ENCODE results near the gene NRBF2.

NRBF2 gene

DNA sequence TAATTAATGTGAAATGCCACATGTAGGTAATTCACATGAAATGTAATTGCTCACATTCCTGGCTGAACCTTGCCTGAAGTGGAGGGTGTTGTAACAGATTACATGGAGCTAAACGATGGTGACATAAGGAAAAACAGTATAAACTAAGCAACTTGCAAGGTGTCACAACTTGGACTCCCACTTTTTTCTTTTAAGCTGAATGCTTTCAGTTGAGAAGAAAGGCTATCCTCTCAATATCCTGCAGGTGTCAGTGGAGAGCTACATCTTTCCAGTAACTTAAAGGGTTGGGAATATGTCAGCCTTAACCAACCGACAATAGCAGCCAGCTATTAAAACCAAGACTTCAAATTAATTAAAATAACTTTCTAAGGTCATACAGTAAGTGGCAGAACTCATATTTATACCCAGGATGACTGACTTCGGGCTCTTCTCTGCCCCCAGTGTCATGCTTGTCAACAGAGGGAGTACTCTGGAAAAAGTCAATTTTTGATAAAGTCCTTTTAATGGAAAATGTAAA is 33.7 kb downstream of the NRBF2 start:
- peak; percentile 66 for DNase-seq

DNA sequence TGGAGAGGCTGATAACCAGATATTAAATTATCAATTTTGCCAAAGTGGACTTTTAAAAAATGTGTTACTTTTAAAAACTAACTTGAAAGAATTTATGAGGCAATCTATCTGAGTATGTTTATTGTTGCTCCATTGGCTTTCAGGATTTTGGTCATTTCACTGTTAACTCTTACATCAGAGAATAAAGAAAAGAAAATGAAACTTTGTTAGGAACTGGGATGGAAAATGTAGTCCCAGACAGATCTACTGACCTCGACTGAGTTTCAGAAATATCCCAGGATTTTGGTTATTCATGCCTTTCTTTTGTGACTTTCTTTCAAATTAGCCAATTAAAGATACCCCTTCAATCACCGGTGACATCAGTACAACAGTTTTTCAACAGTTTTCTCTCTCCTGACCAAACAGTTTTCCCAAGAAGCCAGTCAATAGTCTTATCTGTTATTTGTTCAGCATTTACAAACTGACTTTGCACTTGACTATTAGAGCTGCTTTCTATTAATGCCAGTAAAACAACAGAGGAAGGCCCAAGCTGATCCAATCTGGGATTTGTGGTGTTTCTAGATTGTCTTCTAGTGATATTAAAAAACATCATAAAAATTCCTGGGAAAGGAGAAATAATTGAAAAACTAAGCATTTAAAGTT is 35.8 kb downstream of the NRBF2 start:
- DNase-seq, result no peak

DNA sequence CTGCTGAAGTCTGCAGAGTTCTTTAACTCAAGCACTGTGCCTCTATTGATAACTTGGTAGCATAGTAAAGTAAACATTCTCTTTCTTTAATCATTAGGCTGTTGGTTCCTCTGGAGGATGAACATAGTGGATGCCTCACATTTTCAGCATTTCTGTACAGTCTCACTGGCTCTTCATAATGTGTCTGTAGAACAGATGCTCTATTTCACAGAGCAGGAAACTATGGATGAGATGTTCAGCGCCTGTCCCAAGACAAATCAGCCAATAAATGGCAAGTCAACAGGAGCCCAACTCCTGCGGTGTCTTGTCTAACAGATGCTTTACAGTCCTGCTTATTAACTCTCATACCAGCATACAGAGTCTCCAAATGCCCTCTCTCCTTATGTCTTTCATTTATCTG is 36.5 kb downstream of the NRBF2 start:
- no peak for DNase-seq

DNA sequence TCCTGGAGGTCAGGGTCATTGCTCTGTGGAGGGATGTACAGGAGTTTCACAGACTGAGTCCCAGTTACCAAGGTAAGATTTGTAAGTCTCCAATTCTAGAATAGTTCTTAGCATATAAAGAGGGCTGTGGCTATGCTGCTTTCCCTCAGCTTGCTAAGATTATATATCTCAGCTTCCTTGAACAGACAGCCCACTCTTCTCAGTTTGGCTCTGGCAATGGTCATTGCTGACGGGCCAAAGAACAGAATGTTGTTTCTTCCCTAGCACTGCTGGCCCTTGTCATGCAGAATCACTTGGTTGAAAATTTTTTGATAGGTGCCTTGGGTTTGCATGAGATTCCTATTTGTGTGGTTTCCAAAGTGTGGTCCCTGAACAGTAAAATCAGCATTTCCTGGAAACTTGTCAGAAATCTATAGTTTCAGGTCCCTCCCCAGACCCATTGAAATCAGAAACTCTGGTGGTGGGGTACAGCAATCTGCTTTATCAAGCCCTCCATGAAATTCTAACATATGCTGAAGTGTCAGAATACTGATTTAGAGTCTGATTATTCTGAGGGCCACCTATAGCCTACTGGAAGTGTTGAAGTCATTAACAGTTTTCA is 38.2 kb downstream of the NRBF2 start:
- no peak for DNase-seq

DNA sequence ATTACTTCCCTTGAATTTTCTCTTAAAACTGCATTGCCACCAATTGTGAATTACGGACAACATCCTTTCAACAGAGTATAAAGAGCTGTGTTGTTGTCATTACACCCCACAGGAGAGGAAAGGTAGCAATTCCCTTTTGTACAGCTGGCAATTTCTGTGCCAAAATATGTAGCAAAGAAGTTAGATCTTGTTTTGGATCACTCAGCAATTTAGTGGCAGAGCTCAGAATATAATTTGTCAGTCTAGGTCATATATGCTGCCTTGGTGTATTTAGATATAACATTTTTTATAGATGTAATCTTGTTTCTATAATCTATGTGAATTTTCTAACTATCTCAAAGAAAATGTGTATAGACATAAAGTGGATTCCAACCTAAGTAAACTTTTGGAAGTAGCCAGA is 38.8 kb downstream of the NRBF2 start:
- no peak for DNase-seq

DNA sequence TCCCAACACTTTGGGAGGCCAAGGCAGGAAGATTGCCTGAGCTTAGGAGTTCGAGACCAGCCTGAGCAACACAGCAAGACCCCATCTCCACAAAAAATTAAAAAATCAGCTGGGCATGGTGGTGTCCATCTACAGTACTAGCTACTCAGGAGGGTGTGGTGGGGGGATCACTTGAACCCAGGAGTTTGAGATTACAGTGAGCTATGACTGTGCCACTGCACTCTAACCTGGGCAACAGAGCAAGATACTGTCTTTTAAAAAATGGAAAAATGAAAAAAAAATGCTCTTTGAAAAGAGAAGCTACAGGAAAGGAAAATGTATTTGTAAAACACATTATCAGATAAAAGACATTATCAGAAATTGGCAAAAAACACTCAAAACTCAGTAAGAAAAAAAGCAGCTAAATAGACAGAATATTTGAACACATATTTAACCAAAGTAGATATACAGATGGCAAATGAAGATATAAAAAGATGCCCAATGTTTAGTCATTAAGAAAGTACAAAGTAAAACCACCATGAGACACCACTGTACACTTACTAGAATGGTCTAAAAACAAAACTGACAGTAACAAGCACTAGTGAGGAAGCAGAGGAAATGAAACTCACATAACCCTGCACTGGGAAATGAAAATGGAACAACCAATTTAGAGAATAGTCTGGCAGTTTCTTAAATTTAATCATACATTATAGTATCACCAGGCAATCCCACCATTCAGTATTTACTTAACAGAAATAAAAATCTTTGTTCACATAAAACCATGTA is 40.5 kb downstream of the NRBF2 start:
- peak; percentile 17 for DNase-seq

DNA sequence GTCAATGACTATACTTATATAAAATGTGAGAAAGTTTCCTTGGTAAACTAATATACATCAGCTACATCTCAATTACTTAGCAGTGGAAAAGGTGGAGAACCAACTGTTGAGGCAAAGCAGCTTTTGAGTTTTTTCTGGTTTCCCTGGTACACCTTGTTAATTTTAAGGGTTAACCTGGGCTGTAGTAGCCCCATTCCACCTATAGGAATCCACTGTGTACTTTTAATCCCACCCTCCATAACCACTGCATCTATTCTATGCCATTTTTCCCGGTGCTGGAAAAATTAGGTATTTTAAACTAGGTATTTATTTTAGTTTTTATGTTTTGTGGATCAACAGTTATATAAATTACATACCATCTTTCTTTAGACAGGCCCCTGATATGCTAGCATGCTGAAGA is 42.4 kb downstream of the NRBF2 start:
- DNase-seq, result no peak

DNA sequence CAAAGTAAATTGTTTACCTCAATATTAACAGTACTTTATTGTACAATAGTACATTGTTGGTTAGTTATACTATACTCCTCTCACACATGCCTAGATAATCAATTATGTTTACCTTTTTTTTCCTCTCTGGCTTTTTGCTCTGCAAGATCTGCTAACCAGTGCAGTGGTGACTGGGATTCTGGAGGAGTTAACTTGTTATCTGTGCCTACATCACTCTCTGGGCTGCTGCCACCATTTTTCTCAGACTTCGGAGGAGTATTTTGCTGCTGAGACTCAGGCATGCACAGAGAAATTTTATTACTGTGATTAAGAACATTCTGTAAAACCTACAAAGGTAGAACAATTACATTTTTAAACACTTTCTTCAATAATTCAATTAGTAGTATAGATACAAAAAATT is 59.7 kb downstream of the NRBF2 start:
- no peak for DNase-seq

DNA sequence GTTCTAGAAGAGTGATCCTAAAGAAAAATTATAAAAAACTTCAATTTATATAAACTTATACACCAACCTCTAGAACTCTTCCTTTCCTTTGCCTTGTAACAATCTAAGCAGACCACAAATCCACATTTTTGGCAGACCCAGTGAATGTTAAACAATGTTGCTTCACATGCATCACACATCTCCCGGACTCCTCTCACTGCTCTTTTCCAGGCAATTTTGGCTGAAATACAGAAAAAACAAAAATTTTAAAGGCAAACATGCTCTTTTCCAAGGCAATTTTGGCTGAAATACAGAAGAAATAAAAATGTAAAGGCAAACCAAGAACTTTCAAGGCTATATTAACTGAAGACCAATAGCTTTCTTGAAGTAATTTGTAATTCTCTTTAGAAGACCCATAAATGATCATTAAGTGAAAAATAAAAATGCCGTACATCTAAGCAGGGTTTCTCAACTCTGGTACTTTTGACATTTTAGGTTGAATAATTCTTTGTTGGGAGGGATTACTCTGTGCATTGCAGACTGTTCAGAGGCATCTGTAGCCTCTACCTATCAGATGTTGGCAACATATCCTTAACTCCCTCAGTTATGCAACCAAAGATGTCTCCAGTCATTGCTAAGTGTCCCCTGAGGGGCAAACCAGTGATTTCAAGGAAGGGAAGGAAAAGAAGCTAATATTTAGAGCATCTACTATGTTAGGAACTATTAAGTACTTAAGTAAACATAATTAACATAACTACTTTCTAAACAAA is 64.4 kb downstream of the NRBF2 start:
- no peak for DNase-seq

DNA sequence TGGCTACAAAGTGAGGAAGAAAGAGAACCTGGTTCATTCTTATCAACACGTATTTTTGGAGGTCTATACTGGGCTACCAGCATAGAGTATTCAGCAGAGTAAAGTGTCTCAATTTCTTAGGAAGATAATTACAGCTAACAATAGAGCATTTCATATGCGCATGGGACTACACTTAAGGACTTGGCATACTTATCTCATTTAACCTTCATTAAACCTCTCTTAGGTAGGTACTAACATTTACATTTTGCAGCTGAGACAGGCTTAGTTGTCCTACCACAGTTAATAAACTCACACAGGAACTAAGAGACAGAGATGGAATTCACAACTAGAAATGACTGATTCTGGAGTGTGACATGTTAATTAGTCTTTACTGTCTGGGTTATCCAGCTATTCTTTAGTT is 66.6 kb downstream of the NRBF2 start:
- DNase-seq, result no peak

DNA sequence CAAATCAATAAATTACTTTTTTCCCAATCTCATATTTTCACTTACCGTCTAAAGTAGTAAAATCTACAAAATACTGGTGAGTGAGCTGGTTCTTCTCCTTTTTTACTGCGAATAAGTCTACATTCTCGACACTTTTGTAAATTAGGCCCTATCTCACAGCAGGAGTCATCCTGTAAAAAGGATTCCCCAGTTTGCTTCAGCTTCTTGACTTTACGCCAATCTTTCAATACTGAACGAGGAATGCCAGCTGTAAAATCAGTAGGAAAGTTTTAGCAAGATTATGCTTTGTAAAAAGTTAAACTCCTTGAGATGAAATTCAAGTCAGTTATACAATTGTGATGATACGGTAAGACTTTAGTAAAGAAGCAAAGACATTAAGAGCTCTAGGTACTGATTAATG is 67.3 kb downstream of the NRBF2 start:
- DNase-seq, result no peak

DNA sequence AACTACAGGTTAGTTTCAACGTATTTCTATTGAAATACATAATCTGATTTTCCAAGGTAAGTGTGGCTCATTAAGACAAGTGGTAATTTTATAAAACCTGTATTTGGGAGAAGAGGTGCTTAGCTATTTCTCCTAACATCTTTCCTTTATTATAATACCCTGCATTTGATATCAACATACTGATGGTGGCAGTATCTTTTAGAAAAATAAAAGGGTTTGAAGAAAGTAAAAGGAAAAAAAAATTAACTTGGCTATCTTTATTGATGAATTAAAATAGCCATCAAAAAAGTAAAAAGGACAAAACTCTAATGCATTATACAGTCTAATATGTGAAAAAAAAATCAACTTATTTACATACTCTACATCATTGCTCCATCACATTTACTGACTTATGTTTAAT is 68.0 kb downstream of the NRBF2 start:
- DNase-seq, result no peak

All from CD4-positive, alpha-beta T cell treated with Interleukin-17A for 1 hour (primary cell).